Osteocyte (in vitro differentiated cells): ENCODE measurements around the gene ECHS1. TPM values are rescaled to one million over a fixed set of nuclear protein-coding genes. Genes with fewer than 3 reads are reported as not detected.

Source experiments
- DNase-seq: peaks from one replicate; pipeline ENCODE4 v3.0.0; 2021; ENCODE audit warnings: mixed read lengths; ENCODE audit not compliant: unreplicated experiment; ENCODE audit errors: extremely low spot score
- H3K27ac Mint-ChIP-seq: one replicate; pipeline ENCODE4 v1.8.0; 2021; ENCODE audit warnings: mild to moderate bottlenecking, mixed read lengths; ENCODE audit not compliant: unreplicated experiment
- H3K27me3 Mint-ChIP-seq: one replicate; pipeline ENCODE4 v1.8.0; 2021; ENCODE audit warnings: mixed read lengths; ENCODE audit not compliant: unreplicated experiment
- H3K36me3 Mint-ChIP-seq: one replicate; pipeline ENCODE4 v1.8.0; 2021; ENCODE audit warnings: mixed read lengths; ENCODE audit not compliant: unreplicated experiment
- H3K4me1 Mint-ChIP-seq: one replicate; pipeline ENCODE4 v1.8.0; 2021; ENCODE audit warnings: mixed read lengths; ENCODE audit not compliant: unreplicated experiment
- H3K4me3 Mint-ChIP-seq: one replicate; pipeline ENCODE4 v1.8.0; 2021; ENCODE audit warnings: mild to moderate bottlenecking, moderate library complexity, mixed read lengths; ENCODE audit not compliant: unreplicated experiment
- H3K9me3 Mint-ChIP-seq: one replicate; pipeline ENCODE4 v1.8.0; 2021; ENCODE audit warnings: mixed read lengths; ENCODE audit not compliant: unreplicated experiment
- total RNA-seq: library from RNA; stranded (reverse); gene quantifications from 2 replicates; pipeline ENCODE4 v1.2.1, GENCODE V29; 2021
- TF ChIP-seq, protein P1 (sequence below): fragments of 200-600 bp; sonication (generic); IDR thresholded peaks from 2 replicates; pipeline ENCODE4 v1.5.0; 2021; ENCODE audit warnings: antibody characterized with exemption, mild to moderate bottlenecking, moderate library complexity

Gene ECHS1
- total RNA-seq, 1 donor from 2014 or later, result 65.1 TPM

DNA sequence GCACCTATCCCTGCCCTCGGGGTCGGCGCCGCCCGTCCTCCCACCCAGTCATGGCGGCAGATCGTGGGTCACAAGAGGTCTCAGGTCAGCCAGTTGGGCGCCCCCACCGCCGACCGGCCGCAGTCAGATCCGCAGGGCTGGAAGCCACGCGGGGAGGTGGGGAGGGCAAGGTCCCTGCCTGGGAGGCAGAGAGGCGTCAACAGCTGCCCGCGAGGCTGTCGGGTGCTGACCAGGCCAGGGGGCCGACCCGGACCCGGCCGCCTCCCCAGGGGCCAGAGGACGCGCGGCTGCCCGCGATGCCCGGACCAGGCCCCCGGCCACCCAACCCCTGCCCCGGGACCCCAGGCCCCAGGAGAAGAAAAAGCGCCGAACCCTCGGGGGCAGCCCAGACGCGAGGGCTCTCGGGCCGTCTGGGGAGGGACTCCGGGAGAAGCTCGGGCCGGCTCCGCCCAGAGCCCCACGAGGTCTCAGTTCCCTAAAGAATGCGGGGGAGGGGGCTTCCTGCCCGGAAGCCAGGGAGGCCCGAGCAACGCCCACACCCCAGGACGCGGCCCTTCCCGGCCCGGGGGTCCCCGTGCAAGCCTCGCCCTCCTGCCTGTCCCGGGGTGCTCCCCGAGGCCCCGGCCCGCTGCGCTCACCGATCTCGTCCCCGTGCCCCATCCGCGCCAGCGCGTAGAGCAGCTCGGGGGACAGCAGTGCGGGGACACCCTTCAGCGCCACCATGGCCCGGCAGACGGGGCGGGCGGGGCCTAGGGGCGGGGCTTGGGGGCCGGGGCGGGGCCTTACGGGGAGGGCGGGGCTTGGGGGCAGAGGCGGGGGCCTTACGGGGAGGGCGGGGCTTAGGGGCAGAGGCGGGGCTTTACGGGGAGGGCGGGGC is 15.6 kb downstream of the ECHS1 start, which contains the start of gene FUOM:
Gene FUOM (minus strand): TSS at position 735 of the 877 bp plus-strand sequence. CDS start 12 bp downstream, at position 723.
- no peaks in the 10 kb centered on the region for H3K4me1 Mint-ChIP-seq
- peaks cover 8% of the 10 kb centered on the region for H3K36me3 Mint-ChIP-seq
- no peaks in the 10 kb centered on the region for H3K27me3 Mint-ChIP-seq
- peak within 1 kb of the TSS; percentile 72 for H3K4me3 Mint-ChIP-seq
- DNase-seq, result peak; percentile 87
- no peaks in the 10 kb centered on the region for H3K9me3 Mint-ChIP-seq
- no peak within 1 kb of the TSS for H3K27ac Mint-ChIP-seq
- TF ChIP-seq, protein P1, sequence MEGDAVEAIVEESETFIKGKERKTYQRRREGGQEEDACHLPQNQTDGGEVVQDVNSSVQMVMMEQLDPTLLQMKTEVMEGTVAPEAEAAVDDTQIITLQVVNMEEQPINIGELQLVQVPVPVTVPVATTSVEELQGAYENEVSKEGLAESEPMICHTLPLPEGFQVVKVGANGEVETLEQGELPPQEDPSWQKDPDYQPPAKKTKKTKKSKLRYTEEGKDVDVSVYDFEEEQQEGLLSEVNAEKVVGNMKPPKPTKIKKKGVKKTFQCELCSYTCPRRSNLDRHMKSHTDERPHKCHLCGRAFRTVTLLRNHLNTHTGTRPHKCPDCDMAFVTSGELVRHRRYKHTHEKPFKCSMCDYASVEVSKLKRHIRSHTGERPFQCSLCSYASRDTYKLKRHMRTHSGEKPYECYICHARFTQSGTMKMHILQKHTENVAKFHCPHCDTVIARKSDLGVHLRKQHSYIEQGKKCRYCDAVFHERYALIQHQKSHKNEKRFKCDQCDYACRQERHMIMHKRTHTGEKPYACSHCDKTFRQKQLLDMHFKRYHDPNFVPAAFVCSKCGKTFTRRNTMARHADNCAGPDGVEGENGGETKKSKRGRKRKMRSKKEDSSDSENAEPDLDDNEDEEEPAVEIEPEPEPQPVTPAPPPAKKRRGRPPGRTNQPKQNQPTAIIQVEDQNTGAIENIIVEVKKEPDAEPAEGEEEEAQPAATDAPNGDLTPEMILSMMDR, result no peak

DNA sequence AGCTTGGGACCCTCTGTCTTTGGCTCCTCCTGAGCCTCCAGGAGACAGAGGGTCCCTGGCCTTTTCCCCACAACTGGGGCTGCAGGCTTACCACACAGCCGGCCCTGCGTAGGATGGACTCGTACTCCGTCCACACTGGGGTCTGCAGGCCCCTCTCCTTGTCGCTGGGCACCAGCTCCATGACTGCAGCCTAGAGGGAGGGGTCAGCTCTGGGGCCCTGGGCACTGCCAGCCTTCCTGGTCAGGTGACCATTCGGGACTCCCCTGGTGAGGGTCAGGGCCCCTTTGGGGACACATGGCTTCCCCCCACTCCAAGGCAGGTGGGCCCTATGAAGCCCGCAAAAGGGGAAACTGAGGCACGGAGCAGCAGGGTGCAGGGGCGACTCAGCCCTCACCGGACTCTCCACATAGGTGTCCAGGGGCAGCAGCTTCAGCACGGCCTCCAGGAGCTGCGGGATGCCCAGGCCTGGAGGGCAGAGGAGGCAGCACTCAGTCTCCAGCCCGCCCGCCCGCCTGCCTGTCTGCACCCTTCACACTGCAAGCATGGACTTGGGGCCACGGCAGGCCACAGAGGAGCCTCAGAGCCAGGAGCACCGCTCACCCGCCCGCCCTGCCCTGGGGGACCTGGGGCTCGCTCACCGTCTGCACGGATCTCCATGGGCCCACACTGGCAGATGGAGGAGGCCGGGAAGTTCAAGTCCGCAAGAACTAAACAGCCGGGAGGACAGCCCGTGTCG is 16.4 kb downstream of the ECHS1 start:
- Mint-ChIP-seq H3K27ac (no peak overlapping the region), H3K27me3 (no peaks in the 10 kb centered on the region), H3K36me3 (peaks cover 1% of the 10 kb centered on the region), H3K9me3 (no peaks in the 10 kb centered on the region), H3K4me1 (no peaks in the 10 kb centered on the region), H3K4me3 (peak overlapping the region; percentile 72)
- TF ChIP-seq, protein P1, result no peak
- DNase-seq, result no peak

DNA sequence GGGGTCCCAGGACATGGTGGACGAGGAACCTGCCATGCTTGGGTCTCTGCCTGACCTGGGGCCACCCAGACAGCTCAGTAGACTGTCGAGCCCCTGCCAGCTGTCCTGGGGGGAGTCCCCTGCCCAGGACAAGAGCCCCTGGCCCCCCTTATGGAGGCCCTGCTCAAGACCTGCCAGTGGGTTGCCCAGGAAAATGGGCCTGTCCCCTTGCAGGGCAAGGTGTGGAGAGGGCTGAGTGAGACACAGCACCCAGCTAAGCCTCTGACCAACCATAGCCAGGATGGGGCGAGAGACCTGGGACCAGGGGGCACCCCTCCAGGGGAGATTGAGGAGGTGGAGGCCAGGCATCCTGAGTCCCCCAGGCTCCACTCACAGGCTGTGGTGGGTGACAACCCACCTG is 17.2 kb downstream of the ECHS1 start:
- Mint-ChIP-seq H3K4me1 (no peaks in the 10 kb centered on the region), H3K27ac (no peak overlapping the region), H3K9me3 (no peaks in the 10 kb centered on the region), H3K4me3 (peak overlapping the region; percentile 47), H3K27me3 (no peaks in the 10 kb centered on the region), H3K36me3 (peaks cover 1% of the 10 kb centered on the region)
- no peak for DNase-seq
- TF ChIP-seq, protein P1, result no peak

DNA sequence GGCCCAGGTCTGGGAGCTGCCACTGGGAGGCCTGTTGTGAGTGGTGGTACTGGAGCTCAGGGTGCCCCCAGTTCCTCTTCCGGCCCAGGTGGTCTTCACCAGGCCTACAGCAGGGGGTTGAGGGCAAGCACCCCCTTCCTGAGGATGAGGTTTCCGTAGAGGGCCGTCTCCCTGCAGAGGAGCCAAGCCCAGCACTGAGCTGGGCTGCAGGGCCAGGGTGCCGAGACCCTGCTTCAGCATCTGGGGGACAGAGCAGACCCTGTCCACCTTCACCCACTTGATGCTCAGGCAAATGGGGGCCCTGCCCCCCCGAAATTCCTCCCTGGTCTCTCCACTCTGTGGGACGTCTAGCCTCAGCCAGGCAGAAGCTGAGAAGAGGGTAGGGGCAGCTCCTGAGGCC is 17.9 kb downstream of the ECHS1 start:
- DNase-seq, result no peak
- no peaks in the 10 kb centered on the region for H3K27me3 Mint-ChIP-seq
- H3K4me3 Mint-ChIP-seq, result no peak overlapping the region
- peaks cover 1% of the 10 kb centered on the region for H3K36me3 Mint-ChIP-seq
- H3K4me1 Mint-ChIP-seq, result no peaks in the 10 kb centered on the region
- no peaks in the 10 kb centered on the region for H3K9me3 Mint-ChIP-seq
- TF ChIP-seq, protein P1, result no peak
- no peak overlapping the region for H3K27ac Mint-ChIP-seq

DNA sequence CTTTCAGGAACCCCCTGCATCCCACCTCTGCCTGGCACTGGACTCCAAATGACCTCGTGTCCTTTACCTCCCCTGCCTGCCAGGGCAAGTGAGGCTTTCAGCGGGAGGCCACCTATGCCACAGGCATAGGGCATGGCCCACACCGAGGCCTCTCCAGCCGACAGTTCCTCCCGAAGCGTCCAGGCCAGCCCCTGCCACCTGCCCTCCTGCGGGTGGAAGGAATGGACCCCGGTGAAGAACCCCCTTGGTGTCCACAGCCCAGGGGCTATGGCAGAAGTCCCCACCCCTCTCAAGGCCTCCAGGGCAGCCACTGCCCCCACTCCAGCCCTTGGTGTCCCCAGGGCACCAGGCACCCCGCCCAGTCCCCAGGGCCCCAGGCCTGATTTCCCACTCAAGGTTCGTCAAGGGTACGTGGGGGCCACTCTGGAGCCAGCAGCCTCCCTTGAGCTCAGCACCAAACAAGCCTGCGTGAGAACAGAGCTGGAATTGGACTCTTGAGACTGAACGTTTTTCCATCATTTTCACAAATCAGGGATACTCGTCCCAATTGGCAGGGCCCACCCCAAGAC is 18.4 kb downstream of the ECHS1 start:
- H3K9me3 Mint-ChIP-seq, result no peaks in the 10 kb centered on the region
- H3K27me3 Mint-ChIP-seq, result no peaks in the 10 kb centered on the region
- no peak overlapping the region for H3K4me3 Mint-ChIP-seq
- no peaks in the 10 kb centered on the region for H3K4me1 Mint-ChIP-seq
- no peak for DNase-seq
- H3K27ac Mint-ChIP-seq, result no peak overlapping the region
- peaks cover 1% of the 10 kb centered on the region for H3K36me3 Mint-ChIP-seq
- TF ChIP-seq, protein P1, result no peak
